GM23338 (cell line): Measurements from ENCODE around the gene NDUFS2. TPM values are rescaled to one million over a fixed set of nuclear protein-coding genes. Genes with fewer than 3 reads are reported as not detected.

Experiments used
- ATAC-seq: fragments of 200-7000 bp; cut with Tn5 transposase; 3 replicates; pipeline ENCODE4 v1.9.1; 2020
- DNase-seq: peaks from one replicate; pipeline ENCODE4 v3.0.0-alpha.2; 2015; ENCODE audit warnings: low spot score
- H2AFZ ChIP-seq: fragments of 200-600 bp; sonication (generic); 2 replicates; pipeline ENCODE4 v1.8.0; 2016; ENCODE audit warnings: antibody characterized with exemption, mild to moderate bottlenecking, moderate library complexity
- H3F3A ChIP-seq: fragments of 200-600 bp; sonication (generic); replicated peaks from 2 replicates; pipeline ENCODE4 v1.8.0; 2017; ENCODE audit warnings: antibody characterized with exemption, mixed run types, low read depth
- H3K27ac ChIP-seq: fragments of 200-600 bp; sonication (generic); 2 replicates; pipeline ENCODE4 v1.6.1; 2016; ENCODE audit warnings: low read depth
- H3K27me3 ChIP-seq: fragments of 200-600 bp; sonication (generic); 2 replicates; pipeline ENCODE4 v1.8.0; 2016; ENCODE audit warnings: mild to moderate bottlenecking, mixed run types, moderate library complexity; ENCODE audit not compliant: insufficient read depth
- H3K36me3 ChIP-seq: fragments of 200-600 bp; sonication (generic); 2 replicates; pipeline ENCODE4 v1.8.0; 2016; ENCODE audit warnings: mild to moderate bottlenecking; ENCODE audit not compliant: insufficient read depth
- H3K4me1 ChIP-seq: fragments of 200-600 bp; sonication (generic); 2 replicates; pipeline ENCODE4 v1.8.0; 2016; ENCODE audit warnings: mild to moderate bottlenecking, moderate library complexity; ENCODE audit not compliant: insufficient read depth
- H3K4me2 ChIP-seq: fragments of 200-600 bp; sonication (generic); 2 replicates; pipeline ENCODE4 v1.7.1; 2017; ENCODE audit warnings: mixed run types
- H3K4me3 ChIP-seq: fragments of 200-600 bp; sonication (generic); 2 replicates; pipeline ENCODE4 v1.6.1; 2016; ENCODE audit warnings: mixed run types
- H3K79me2 ChIP-seq: fragments of 200-600 bp; sonication (generic); replicated peaks from 2 replicates; pipeline ENCODE4 v1.8.0; 2017; ENCODE audit warnings: mild to moderate bottlenecking; ENCODE audit not compliant: insufficient read depth
- H3K9me2 ChIP-seq: fragments of 200-600 bp; sonication (generic); 2 replicates; pipeline ENCODE4 v1.8.0; 2017; ENCODE audit not compliant: insufficient read depth
- H4K20me1 ChIP-seq: fragments of 200-600 bp; sonication (generic); replicated peaks from 2 replicates; pipeline ENCODE4 v1.8.0; 2017; ENCODE audit warnings: mild to moderate bottlenecking; ENCODE audit not compliant: insufficient read depth
- H3K27ac Mint-ChIP-seq: 2 replicates; pipeline ENCODE4 v1.8.0; 2020; ENCODE audit warnings: inconsistent platforms, mild to moderate bottlenecking, moderate library complexity, mixed read lengths
- H3K27me3 Mint-ChIP-seq: 3 replicates; pipeline ENCODE4 v1.8.0; 2022; ENCODE audit warnings: low read depth, mild to moderate bottlenecking, moderate library complexity, mixed read lengths, inconsistent platforms; ENCODE audit not compliant: insufficient read depth, poor library complexity
- H3K36me3 Mint-ChIP-seq: 3 replicates; pipeline ENCODE4 v1.8.0; 2021; ENCODE audit warnings: low read depth, mild to moderate bottlenecking, inconsistent platforms, moderate library complexity, mixed read lengths
- H3K4me1 Mint-ChIP-seq: 3 replicates; pipeline ENCODE4 v1.8.0; 2020; ENCODE audit warnings: mild to moderate bottlenecking, inconsistent platforms, mixed read lengths
- H3K4me3 Mint-ChIP-seq: 3 replicates; pipeline ENCODE4 v1.8.0; 2021; ENCODE audit warnings: moderate library complexity, mild to moderate bottlenecking, inconsistent platforms, mixed read lengths
- H3K9me3 Mint-ChIP-seq: 3 replicates; pipeline ENCODE4 v1.8.0; 2020; ENCODE audit warnings: moderate library complexity, mild to moderate bottlenecking, inconsistent platforms, mixed read lengths
- CREB1 ChIP-seq: fragments of 250-450 bp; sonication (Bioruptor Pico); IDR thresholded peaks from 2 replicates; pipeline ENCODE4 v1.5.0; 2020; ENCODE audit warnings: low read depth, mild to moderate bottlenecking, moderate library complexity
- EZH2 ChIP-seq: fragments of 200-600 bp; sonication (generic); IDR thresholded peaks from one replicate; pipeline ENCODE4 v1.8.0; 2017; ENCODE audit warnings: antibody characterized with exemption, mild to moderate bottlenecking, low read depth; ENCODE audit not compliant: unreplicated experiment
- EZH2phosphoT487 ChIP-seq: fragments of 200-600 bp; sonication (generic); IDR thresholded peaks from one replicate; pipeline ENCODE4 v1.8.1; 2018; ENCODE audit warnings: antibody characterized with exemption; ENCODE audit not compliant: unreplicated experiment
- JUNB ChIP-seq: IDR thresholded peaks from one replicate; pipeline ENCODE4 v1.6.1; 2016; ENCODE audit warnings: antibody characterized with exemption; ENCODE audit not compliant: unreplicated experiment
- NANOG ChIP-seq: IDR thresholded peaks from 2 replicates; pipeline ENCODE4 v1.6.1; 2016; ENCODE audit warnings: antibody characterized with exemption, borderline replicate concordance
- POLR2AphosphoS5 ChIP-seq: IDR thresholded peaks from 2 replicates; pipeline ENCODE4 v1.6.1; 2016; ENCODE audit warnings: antibody characterized with exemption, low read depth
- STAT1 ChIP-seq: IDR thresholded peaks from one replicate; pipeline ENCODE4 v1.6.1; 2016; ENCODE audit warnings: antibody characterized with exemption; ENCODE audit not compliant: unreplicated experiment
- ZNF114 ChIP-seq: fragments of 250-450 bp; sonication (Bioruptor Pico); IDR thresholded peaks from 2 replicates; pipeline ENCODE4 v1.5.0; 2020; ENCODE audit warnings: mild to moderate bottlenecking, moderate library complexity
- ZNF331 ChIP-seq: fragments of 250-450 bp; sonication (Bioruptor Pico); IDR thresholded peaks from 2 replicates; pipeline ENCODE4 v1.5.0; 2020; ENCODE audit warnings: low read depth, mild to moderate bottlenecking, moderate library complexity
- polyA plus RNA-seq: library from polyadenylated mRNA; unstranded; fragments of >200 nt; fragmentation: Nextera tagmentation; extraction: Ambion mirVana; gene quantifications from 2 replicates; pipeline ENCODE4 v1.2.1, GENCODE V29; 2016
- total RNA-seq: library from RNA; depleted of rRNA; stranded (reverse); fragments of >200 nt; shearing (Covaris generic); gene quantifications from 2 replicates; pipeline ENCODE4 v1.2.3, GENCODE V29; 2014
- TF ChIP-seq, protein P1 (sequence below): IDR thresholded peaks from one replicate; pipeline ENCODE4 v1.6.1; 2018; ENCODE audit warnings: antibody characterized with exemption; ENCODE audit not compliant: unreplicated experiment
- TF ChIP-seq, protein P2 (sequence below), 2 experiments: fragments of 200-600 bp in 1 of 2; sonication (generic) in 1 of 2; conservative IDR thresholded peaks; 2 replicates each; pipeline versions ENCODE4 v1.5.1 to v1.6.1; 2016 to 2017; ENCODE audit warnings: antibody characterized with exemption in 2 of 2, low read depth in 2 of 2, mild to moderate bottlenecking in 2 of 2, moderate library complexity in 1 of 2
- TF ChIP-seq, protein P3 (sequence below): IDR thresholded peaks from 2 replicates; pipeline ENCODE4 v1.6.1; 2016; ENCODE audit warnings: antibody characterized with exemption
- TF ChIP-seq, protein P4 (sequence below): fragments of 250-450 bp; sonication (Bioruptor Pico); IDR thresholded peaks from 2 replicates; pipeline ENCODE4 v1.5.0; 2020; ENCODE audit warnings: mild to moderate bottlenecking, moderate library complexity

Gene NDUFS2
- total and polyA plus RNA-seq, 2 experiments from 2014 or later = 56.7 to 131 TPM

DNA sequence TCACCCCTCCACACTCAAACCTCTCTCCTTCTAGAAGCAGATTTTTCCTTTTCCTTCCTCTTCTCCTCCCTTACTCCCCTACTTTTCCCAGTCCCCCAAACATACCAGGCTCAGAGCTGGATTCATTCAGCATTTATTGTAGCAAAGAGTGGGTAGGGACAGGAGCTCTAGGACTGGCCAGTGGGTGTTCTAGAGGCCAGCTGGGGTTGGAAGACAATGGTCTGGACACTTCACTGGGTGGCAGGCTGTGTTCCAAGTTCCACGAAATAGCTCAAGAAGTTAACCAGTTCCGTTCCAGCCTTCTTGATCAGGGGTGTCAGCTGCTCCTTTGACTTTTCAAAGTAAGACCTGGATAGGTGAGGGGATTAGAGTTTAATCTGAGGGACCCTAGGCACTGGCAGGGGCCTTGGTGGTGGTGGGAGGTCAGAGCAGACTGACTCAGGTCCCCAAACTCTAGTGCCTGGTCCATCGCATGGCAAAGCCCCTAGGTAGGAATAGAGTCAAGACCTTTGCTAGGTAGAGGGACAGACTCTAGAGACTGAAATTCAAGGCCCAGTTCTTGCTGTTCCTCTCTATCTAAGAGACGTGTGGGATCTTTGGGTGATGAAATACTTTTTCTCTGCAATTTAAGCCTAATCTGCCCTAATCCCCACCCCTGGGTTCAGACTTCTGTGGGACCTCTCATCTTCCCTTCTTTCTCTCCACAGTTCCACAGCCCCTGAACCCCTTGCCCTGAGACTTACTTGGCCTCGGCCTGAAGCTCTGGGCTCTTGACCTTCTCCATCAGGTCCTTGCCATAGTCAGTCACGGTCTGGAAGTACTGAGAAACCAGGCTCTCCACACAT, 20.2 kb downstream of the NDUFS2 start:
- Histone ChIP-seq H3K27ac (no peak overlapping the region), H3F3A (no peaks in the 10 kb centered on the region), H4K20me1 (no peaks in the 10 kb centered on the region), H3K9me2 (no peaks in the 10 kb centered on the region), H3K27me3 (no peaks in the 10 kb centered on the region), H2AFZ (no peak overlapping the region), H3K4me2 (no peak overlapping the region), H3K4me3 (no peak overlapping the region), H3K4me1 (peaks cover 25% of the 10 kb centered on the region), H3K36me3 (no peaks in the 10 kb centered on the region), H3K79me2 (no peaks in the 10 kb centered on the region)
- DNase-seq = no peak
- Mint-ChIP-seq H3K4me1 (peaks cover 40% of the 10 kb centered on the region), H3K4me3 (no peak overlapping the region), H3K27ac (no peak overlapping the region), H3K27me3 (peaks cover 10% of the 10 kb centered on the region), H3K9me3 (no peaks in the 10 kb centered on the region), H3K36me3 (no peaks in the 10 kb centered on the region)
- TF ChIP-seq ZNF114 (CRISPR knock-in tag) (no peak), STAT1 (no peak), ZNF331 (CRISPR knock-in tag) (no peak), EZH2phosphoT487 (no peak), EZH2 (no peak), JUNB (no peak), NANOG (no peak), CREB1 (CRISPR knock-in tag) (no peak), POLR2AphosphoS5 (no peak)
- TF ChIP-seq, protein P1, sequence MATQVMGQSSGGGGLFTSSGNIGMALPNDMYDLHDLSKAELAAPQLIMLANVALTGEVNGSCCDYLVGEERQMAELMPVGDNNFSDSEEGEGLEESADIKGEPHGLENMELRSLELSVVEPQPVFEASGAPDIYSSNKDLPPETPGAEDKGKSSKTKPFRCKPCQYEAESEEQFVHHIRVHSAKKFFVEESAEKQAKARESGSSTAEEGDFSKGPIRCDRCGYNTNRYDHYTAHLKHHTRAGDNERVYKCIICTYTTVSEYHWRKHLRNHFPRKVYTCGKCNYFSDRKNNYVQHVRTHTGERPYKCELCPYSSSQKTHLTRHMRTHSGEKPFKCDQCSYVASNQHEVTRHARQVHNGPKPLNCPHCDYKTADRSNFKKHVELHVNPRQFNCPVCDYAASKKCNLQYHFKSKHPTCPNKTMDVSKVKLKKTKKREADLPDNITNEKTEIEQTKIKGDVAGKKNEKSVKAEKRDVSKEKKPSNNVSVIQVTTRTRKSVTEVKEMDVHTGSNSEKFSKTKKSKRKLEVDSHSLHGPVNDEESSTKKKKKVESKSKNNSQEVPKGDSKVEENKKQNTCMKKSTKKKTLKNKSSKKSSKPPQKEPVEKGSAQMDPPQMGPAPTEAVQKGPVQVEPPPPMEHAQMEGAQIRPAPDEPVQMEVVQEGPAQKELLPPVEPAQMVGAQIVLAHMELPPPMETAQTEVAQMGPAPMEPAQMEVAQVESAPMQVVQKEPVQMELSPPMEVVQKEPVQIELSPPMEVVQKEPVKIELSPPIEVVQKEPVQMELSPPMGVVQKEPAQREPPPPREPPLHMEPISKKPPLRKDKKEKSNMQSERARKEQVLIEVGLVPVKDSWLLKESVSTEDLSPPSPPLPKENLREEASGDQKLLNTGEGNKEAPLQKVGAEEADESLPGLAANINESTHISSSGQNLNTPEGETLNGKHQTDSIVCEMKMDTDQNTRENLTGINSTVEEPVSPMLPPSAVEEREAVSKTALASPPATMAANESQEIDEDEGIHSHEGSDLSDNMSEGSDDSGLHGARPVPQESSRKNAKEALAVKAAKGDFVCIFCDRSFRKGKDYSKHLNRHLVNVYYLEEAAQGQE = no peak
- TF ChIP-seq, protein P2, sequence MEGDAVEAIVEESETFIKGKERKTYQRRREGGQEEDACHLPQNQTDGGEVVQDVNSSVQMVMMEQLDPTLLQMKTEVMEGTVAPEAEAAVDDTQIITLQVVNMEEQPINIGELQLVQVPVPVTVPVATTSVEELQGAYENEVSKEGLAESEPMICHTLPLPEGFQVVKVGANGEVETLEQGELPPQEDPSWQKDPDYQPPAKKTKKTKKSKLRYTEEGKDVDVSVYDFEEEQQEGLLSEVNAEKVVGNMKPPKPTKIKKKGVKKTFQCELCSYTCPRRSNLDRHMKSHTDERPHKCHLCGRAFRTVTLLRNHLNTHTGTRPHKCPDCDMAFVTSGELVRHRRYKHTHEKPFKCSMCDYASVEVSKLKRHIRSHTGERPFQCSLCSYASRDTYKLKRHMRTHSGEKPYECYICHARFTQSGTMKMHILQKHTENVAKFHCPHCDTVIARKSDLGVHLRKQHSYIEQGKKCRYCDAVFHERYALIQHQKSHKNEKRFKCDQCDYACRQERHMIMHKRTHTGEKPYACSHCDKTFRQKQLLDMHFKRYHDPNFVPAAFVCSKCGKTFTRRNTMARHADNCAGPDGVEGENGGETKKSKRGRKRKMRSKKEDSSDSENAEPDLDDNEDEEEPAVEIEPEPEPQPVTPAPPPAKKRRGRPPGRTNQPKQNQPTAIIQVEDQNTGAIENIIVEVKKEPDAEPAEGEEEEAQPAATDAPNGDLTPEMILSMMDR (conservative IDR thresholded peaks at IDR 0.05; ENCODE audit: low read depth in 2 of 2) = no peak
- TF ChIP-seq, protein P3, sequence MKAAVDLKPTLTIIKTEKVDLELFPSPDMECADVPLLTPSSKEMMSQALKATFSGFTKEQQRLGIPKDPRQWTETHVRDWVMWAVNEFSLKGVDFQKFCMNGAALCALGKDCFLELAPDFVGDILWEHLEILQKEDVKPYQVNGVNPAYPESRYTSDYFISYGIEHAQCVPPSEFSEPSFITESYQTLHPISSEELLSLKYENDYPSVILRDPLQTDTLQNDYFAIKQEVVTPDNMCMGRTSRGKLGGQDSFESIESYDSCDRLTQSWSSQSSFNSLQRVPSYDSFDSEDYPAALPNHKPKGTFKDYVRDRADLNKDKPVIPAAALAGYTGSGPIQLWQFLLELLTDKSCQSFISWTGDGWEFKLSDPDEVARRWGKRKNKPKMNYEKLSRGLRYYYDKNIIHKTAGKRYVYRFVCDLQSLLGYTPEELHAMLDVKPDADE = no peak
- TF ChIP-seq, protein P4, sequence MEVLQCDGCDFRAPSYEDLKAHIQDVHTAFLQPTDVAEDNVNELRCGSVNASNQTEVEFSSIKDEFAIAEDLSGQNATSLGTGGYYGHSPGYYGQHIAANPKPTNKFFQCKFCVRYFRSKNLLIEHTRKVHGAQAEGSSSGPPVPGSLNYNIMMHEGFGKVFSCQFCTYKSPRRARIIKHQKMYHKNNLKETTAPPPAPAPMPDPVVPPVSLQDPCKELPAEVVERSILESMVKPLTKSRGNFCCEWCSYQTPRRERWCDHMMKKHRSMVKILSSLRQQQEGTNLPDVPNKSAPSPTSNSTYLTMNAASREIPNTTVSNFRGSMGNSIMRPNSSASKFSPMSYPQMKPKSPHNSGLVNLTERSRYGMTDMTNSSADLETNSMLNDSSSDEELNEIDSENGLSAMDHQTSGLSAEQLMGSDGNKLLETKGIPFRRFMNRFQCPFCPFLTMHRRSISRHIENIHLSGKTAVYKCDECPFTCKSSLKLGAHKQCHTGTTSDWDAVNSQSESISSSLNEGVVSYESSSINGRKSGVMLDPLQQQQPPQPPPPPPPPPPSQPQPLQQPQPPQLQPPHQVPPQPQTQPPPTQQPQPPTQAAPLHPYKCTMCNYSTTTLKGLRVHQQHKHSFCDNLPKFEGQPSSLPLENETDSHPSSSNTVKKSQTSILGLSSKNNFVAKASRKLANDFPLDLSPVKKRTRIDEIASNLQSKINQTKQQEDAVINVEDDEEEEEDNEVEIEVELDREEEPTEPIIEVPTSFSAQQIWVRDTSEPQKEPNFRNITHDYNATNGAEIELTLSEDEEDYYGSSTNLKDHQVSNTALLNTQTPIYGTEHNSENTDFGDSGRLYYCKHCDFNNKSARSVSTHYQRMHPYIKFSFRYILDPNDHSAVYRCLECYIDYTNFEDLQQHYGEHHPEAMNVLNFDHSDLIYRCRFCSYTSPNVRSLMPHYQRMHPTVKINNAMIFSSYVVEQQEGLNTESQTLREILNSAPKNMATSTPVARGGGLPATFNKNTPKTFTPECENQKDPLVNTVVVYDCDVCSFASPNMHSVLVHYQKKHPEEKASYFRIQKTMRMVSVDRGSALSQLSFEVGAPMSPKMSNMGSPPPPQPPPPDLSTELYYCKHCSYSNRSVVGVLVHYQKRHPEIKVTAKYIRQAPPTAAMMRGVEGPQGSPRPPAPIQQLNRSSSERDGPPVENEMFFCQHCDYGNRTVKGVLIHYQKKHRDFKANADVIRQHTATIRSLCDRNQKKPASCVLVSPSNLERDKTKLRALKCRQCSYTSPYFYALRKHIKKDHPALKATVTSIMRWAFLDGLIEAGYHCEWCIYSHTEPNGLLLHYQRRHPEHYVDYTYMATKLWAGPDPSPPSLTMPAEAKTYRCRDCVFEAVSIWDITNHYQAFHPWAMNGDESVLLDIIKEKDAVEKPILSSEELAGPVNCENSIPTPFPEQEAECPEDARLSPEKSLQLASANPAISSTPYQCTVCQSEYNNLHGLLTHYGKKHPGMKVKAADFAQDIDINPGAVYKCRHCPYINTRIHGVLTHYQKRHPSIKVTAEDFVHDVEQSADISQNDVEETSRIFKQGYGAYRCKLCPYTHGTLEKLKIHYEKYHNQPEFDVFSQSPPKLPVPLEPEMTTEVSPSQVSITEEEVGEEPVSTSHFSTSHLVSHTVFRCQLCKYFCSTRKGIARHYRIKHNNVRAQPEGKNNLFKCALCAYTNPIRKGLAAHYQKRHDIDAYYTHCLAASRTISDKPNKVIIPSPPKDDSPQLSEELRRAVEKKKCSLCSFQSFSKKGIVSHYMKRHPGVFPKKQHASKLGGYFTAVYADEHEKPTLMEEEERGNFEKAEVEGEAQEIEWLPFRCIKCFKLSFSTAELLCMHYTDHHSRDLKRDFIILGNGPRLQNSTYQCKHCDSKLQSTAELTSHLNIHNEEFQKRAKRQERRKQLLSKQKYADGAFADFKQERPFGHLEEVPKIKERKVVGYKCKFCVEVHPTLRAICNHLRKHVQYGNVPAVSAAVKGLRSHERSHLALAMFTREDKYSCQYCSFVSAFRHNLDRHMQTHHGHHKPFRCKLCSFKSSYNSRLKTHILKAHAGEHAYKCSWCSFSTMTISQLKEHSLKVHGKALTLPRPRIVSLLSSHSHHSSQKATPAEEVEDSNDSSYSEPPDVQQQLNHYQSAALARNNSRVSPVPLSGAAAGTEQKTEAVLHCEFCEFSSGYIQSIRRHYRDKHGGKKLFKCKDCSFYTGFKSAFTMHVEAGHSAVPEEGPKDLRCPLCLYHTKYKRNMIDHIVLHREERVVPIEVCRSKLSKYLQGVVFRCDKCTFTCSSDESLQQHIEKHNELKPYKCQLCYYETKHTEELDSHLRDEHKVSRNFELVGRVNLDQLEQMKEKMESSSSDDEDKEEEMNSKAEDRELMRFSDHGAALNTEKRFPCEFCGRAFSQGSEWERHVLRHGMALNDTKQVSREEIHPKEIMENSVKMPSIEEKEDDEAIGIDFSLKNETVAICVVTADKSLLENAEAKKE = no peak
- no peak for ATAC-seq
